Smooth muscle cell of bladder (primary cell): ENCODE measurements around the gene LPAR4. TPM values are rescaled to one million over a fixed set of nuclear protein-coding genes. Genes with fewer than 3 reads are reported as not detected.

ENCODE experiments used
- total RNA-seq: library from RNA; depleted of rRNA; stranded (reverse); fragments of >200 nt; gene quantifications from 2 replicates; pipeline ENCODE4 v1.2.3, GENCODE V29; 2014

Gene LPAR4
- total RNA-seq: 0.09 TPM in 1 of 2 replicates, not detected in the other

DNA sequence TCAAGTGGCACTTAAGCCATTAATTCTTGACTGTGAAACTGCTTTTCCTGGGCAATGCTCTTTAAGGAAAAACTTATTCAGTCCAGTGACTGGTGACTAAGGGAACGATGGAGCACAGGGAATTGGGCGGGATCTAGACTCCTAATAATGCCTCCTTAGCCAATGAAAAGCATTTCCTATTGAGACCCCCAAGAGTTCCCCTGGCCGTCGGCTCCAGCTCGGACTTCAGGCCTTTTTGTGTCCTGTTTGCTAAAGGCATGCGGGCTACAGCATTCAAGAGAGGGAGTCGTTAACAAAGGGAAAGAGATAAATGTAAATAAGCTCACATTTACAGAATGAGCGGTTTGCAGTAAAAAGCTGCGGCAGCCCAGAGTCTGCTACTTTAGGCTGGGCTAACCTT is at the start of gene LPAR4:
Gene LPAR4 (plus strand): TSS at position 232 of the 400 bp plus-strand sequence. CDS start 7,150 bp downstream, outside the sequence.

Other genes with a start within 250 kb of the LPAR4 start
- not detected in 2 replicates for gene RTL3, start 88.4 kb upstream of the LPAR4 start, total RNA-seq
- not detected in 2 replicates for gene P2RY10, start 197.7 kb downstream of the LPAR4 start, total RNA-seq